C1 segment of cervical spinal cord (tissue), 14 donors: Measurements from ENCODE around the gene SPRED3.

Experiments
- DNase-seq, 14 donors: peaks; one replicate each; lab custom pipeline; 2025; lab: John Stamatoyannopoulos, UW

SPRED3 gene

DNA sequence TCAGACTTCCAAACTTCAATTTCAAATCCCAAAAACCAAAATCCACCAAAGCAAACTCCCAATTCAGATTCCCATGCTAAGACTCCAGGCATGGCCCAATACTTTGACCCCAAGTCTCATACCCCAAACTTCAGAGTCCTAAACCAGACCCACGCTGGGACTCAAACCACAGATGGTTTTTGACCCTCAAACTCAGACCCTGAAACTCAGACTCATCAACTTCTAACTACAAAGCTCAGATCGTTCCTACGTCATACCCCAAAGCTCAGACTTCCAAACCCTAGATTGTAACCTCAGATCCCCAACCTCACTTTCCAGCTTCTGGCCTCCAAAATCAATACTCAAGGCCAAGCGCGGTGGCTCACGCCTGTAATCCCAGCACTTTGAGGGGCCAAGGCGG is 56.9 kb downstream of the SPRED3 start:
- DNase-seq = no peak

DNA sequence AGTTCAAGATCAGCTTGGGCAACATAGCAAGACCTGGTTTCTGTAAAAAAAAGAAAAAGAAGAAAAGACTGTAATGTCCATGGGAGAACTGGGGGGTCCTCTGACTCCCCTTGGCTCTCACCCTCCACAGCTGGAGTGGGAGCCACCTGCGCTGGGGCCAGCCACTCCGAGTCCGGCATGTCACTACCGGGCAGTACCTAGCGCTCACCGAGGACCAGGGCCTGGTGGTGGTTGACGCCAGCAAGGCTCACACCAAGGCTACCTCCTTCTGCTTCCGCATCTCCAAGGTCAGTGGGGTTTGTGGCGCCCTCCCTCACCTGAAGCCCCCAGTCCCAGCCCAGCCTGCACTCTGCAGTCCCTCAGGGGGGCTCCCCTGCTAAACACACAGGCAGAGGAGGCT is 59.7 kb downstream of the SPRED3 start:
- no peak for DNase-seq
